Thyroid gland (tissue), 4 donors: ENCODE measurements around the gene KLK15. TPM values are rescaled to one million over a fixed set of nuclear protein-coding genes. Genes with fewer than 3 reads are reported as not detected.
"Not testable (repeated sequence)": the region's sequence is repeated elsewhere in the genome, so short reads cannot be mapped to it uniquely, and the experiment has no call there.

ENCODE experiments used
- DNase-seq, 2 donors: peaks; one replicate each; pipeline ENCODE4 v3.0.0-alpha.2; 2019
- H3K27ac ChIP-seq, 3 donors: fragments of 200-600 bp; sonication (generic); 1 replicate in 2 of 3; 2 replicates in 1 of 3; pipeline ENCODE4 v1.5.1; 2016 to 2019; ENCODE audit warnings: mild to moderate bottlenecking in 1 of 3, moderate library complexity in 1 of 3
- H3K27me3 ChIP-seq: fragments of 200-600 bp; sonication (generic); one replicate; pipeline ENCODE4 v1.5.1; 2019
- H3K36me3 ChIP-seq, 2 donors: fragments of 200-600 bp; sonication (generic); one replicate each; pipeline ENCODE4 v1.5.1; 2016 to 2019
- H3K4me1 ChIP-seq, 2 donors: fragments of 200-600 bp; sonication (generic); one replicate each; pipeline ENCODE4 v1.5.1; 2017 to 2019
- H3K4me3 ChIP-seq, 3 donors: fragments of 200-600 bp; sonication (generic); replicated peaks in 1 of 3; 1 replicate in 2 of 3; 2 replicates in 1 of 3; pipeline ENCODE4 v1.5.1; 2016; ENCODE audit warnings: mild to moderate bottlenecking in 1 of 3
- H3K9me3 ChIP-seq: fragments of 200-600 bp; sonication (generic); one replicate; pipeline ENCODE4 v1.5.1; 2017
- CTCF ChIP-seq, 6 experiments: fragments of 200-600 bp in 3 of 6; fragments of 450-650 bp in 3 of 6; sonication (generic) in 3 of 6; IDR thresholded peaks; one replicate each; pipeline ENCODE4 v1.5.1; 2016 to 2019; ENCODE audit warnings: antibody characterized with exemption in 6 of 6, mild to moderate bottlenecking in 2 of 6, inconsistent platforms in 1 of 6, moderate library complexity in 1 of 6
- POLR2A ChIP-seq, 2 donors: fragments of 450-650 bp; IDR thresholded peaks; one replicate each; pipeline ENCODE4 v1.6.1; 2017; ENCODE audit warnings: antibody characterized with exemption in 2 of 2, mild to moderate bottlenecking in 2 of 2, moderate library complexity in 1 of 2
- WGBS, 2 donors: methylation state at CpG; one replicate each; pipeline ENCODE4 v1.1.5; 2017; 5-methylcytosine and 5-hydroxymethylcytosine counted together
- intact Hi-C: fragments of 100-400 bp; cut with DNase I; formaldehyde crosslinking; loops from one replicate; pipeline ENCODE4 v1.15.1; 2023
- total RNA-seq, 4 donors: library from RNA; depleted of rRNA; stranded (reverse); fragments of >200 nt; gene quantifications; one replicate each; pipeline ENCODE4 v1.2.3, GENCODE V29; 2016

Gene KLK15
- total RNA-seq, 4 donors from 2014 or later = 0.81 to 2.8 (median 1.8) TPM; not detected in 1

GRCh38 chr19:50790922-50791467 is 42.4 kb downstream of the KLK15 start:
- intact Hi-C loops = no loop called here
- no peak for DNase-seq
- TF ChIP-seq CTCF (IDR thresholded peaks at IDR 0.05) (no peak), POLR2A (IDR thresholded peaks at IDR 0.05) (no peak)
- H3K36me3 ChIP-seq = no peaks in the 10 kb centered on the region
- H3K27me3 ChIP-seq = no peaks in the 10 kb centered on the region
- WGBS, 2 donors = 91 to 93% methylated on average over 6 of the region's 6 CpGs
- no peak overlapping the region for H3K27ac ChIP-seq
- H3K4me3 ChIP-seq = no peak overlapping the region
- H3K9me3 ChIP-seq = no peaks in the 10 kb centered on the region
- peaks cover 0 to 4% of the 10 kb centered on the region in 2 donors for H3K4me1 ChIP-seq

GRCh38 chr19:50790396-50790795 is 43.0 kb downstream of the KLK15 start, which contains the start of gene ACP4:
TSS of gene ACP4 (plus strand) at chr19:50790415. CDS start at chr19:50790415, 0 bp downstream.
- intact Hi-C loops = no loop called here
- H3K4me1 ChIP-seq = peaks cover 0 to 4% of the 10 kb centered on the region in 2 donors
- H3K27ac ChIP-seq = no peak within 1 kb of the TSS
- DNase-seq = no peak
- H3K36me3 ChIP-seq = no peaks in the 10 kb centered on the region
- no peaks in the 10 kb centered on the region for H3K9me3 ChIP-seq
- no peaks in the 10 kb centered on the region for H3K27me3 ChIP-seq
- TF ChIP-seq POLR2A (IDR thresholded peaks at IDR 0.05) (no peak), CTCF (IDR thresholded peaks at IDR 0.05) (no peak)
- WGBS, 2 donors = 92 to 93% methylated on average over 3 to 5 of the region's 15 CpGs
- H3K4me3 ChIP-seq = no peak within 1 kb of the TSS

GRCh38 chr19:50785329-50785728 is 48.0 kb downstream of the KLK15 start:
- H3K9me3 ChIP-seq = no peaks in the 10 kb centered on the region
- DNase-seq = no peak
- 87 to 90% methylated on average over 12 of the region's 12 CpGs for WGBS, 2 donors
- TF ChIP-seq POLR2A (IDR thresholded peaks at IDR 0.05) (no peak), CTCF (IDR thresholded peaks at IDR 0.05) (no peak)
- H3K4me1 ChIP-seq = no peaks in the 10 kb centered on the region
- H3K27ac ChIP-seq = no peak overlapping the region
- intact Hi-C loops = loop anchor here (10.0 kb wide), 2 partner anchors 251 to 431 kb away; no protein-coding TSS in a partner anchor
- no peaks in the 10 kb centered on the region for H3K27me3 ChIP-seq
- no peaks in the 10 kb centered on the region for H3K36me3 ChIP-seq
- H3K4me3 ChIP-seq = no peak overlapping the region

- no peak for DNase-seq
- intact Hi-C loops = loop anchor here (10.0 kb wide), 2 partner anchors 250 to 430 kb away; no protein-coding TSS in a partner anchor
- H3K4me1 ChIP-seq = no peaks in the 10 kb centered on the region
- no peaks in the 10 kb centered on the region for H3K9me3 ChIP-seq
- WGBS, 2 donors = 91 to 100% methylated on average over 3 of the region's 3 CpGs
- no peak for TF ChIP-seq CTCF (IDR thresholded peaks at IDR 0.05)
- no peak for TF ChIP-seq POLR2A (IDR thresholded peaks at IDR 0.05)
- H3K4me3 ChIP-seq = no peak overlapping the region
- H3K27me3 ChIP-seq = peaks cover 6% of the 10 kb centered on the region
- H3K27ac ChIP-seq = no peak overlapping the region
- H3K36me3 ChIP-seq = no peaks in the 10 kb centered on the region
Observed at GRCh38 chr19:50784710-50785109, 48.7 kb downstream of the KLK15 start.

- not testable (repeated sequence) for H3K4me3 ChIP-seq, DNase-seq, H3K4me1 ChIP-seq, H3K27ac ChIP-seq, H3K36me3 ChIP-seq, H3K9me3 ChIP-seq
- intact Hi-C loops = loop anchor here (10.0 kb wide), 2 partner anchors 249 to 429 kb away; no protein-coding TSS in a partner anchor
- peaks cover 12% of the 10 kb centered on the region for H3K27me3 ChIP-seq
- 36 to 43% methylated on average over 8 of the region's 8 CpGs for WGBS, 2 donors
Observed at GRCh38 chr19:50783848-50784152, 49.6 kb downstream of the KLK15 start.
